Trophoblast cell (in vitro differentiated cells and primary cell): ENCODE results near the gene LRRC74A.

Experiments
- DNase-seq, 2 donors: peaks; one replicate each; pipeline ENCODE4 v3.0.0-alpha.2; 2016
- H2AFZ ChIP-seq: 2 replicates; pipeline ENCODE4 v1.6.1; 2013; ENCODE audit warnings: low read length, moderate library complexity, mild to moderate bottlenecking; ENCODE audit not compliant: insufficient read depth, poor library complexity
- H2AK5ac ChIP-seq: 2 replicates; pipeline ENCODE4 v1.6.1; 2013; ENCODE audit warnings: mild to moderate bottlenecking, low read length
- H2BK120ac ChIP-seq: 2 replicates; pipeline ENCODE4 v1.6.1; 2013; ENCODE audit warnings: low read length, mild to moderate bottlenecking, moderate library complexity; ENCODE audit not compliant: insufficient read depth, poor library complexity
- H2BK12ac ChIP-seq: 2 replicates; pipeline ENCODE4 v1.6.1; 2013; ENCODE audit warnings: mild to moderate bottlenecking, low read length, moderate library complexity
- H2BK5ac ChIP-seq: 2 replicates; pipeline ENCODE4 v1.6.1; 2013; ENCODE audit warnings: low read length, low read depth, moderate library complexity, mild to moderate bottlenecking; ENCODE audit not compliant: poor library complexity
- H3K14ac ChIP-seq: 2 replicates; pipeline ENCODE4 v1.6.1; 2013; ENCODE audit warnings: mild to moderate bottlenecking, low read length
- H3K18ac ChIP-seq: 2 replicates; pipeline ENCODE4 v1.6.1; 2013; ENCODE audit warnings: mild to moderate bottlenecking, low read length
- H3K23ac ChIP-seq: 2 replicates; pipeline ENCODE4 v1.6.1; 2013; ENCODE audit warnings: low read length
- H3K27ac ChIP-seq: 2 replicates; pipeline ENCODE4 v1.5.1; 2013; ENCODE audit warnings: low read depth, mild to moderate bottlenecking, inconsistent platforms, low read length, moderate library complexity
- H3K27me3 ChIP-seq: 2 replicates; pipeline ENCODE4 v1.6.1; 2013; ENCODE audit warnings: inconsistent platforms, mild to moderate bottlenecking, low read length, moderate library complexity; ENCODE audit not compliant: insufficient read depth
- H3K36me3 ChIP-seq, 2 experiments: 1 replicate in 1 of 2; 2 replicates in 1 of 2; pipeline ENCODE4 v1.6.1; 2013; ENCODE audit warnings: low read length in 2 of 2, mild to moderate bottlenecking in 2 of 2, moderate library complexity in 1 of 2; ENCODE audit not compliant: insufficient read depth in 2 of 2, control insufficient read depth in 1 of 2
- H3K4ac ChIP-seq: 2 replicates; pipeline ENCODE4 v1.6.1; 2013; ENCODE audit warnings: low read depth, mild to moderate bottlenecking, low read length, moderate library complexity
- H3K4me1 ChIP-seq, 2 experiments: 1 replicate in 1 of 2; 2 replicates in 1 of 2; pipeline ENCODE4 v1.6.1; 2013; ENCODE audit warnings: low read length in 2 of 2, mild to moderate bottlenecking in 2 of 2, moderate library complexity in 1 of 2; ENCODE audit not compliant: insufficient read depth in 2 of 2, control insufficient read depth in 1 of 2
- H3K4me2 ChIP-seq: 2 replicates; pipeline ENCODE4 v1.6.1; 2013; ENCODE audit warnings: inconsistent platforms, mild to moderate bottlenecking, low read length, moderate library complexity
- H3K4me3 ChIP-seq: 2 replicates; pipeline ENCODE4 v1.5.1; 2013; ENCODE audit warnings: mild to moderate bottlenecking, low read depth, low read length, inconsistent platforms
- H3K79me1 ChIP-seq: one replicate; pipeline ENCODE4 v1.6.1; 2013; ENCODE audit warnings: low read length
- H3K79me2 ChIP-seq: 2 replicates; pipeline ENCODE4 v1.6.1; 2013; ENCODE audit warnings: low read length, mild to moderate bottlenecking; ENCODE audit not compliant: control insufficient read depth, insufficient read depth, poor library complexity
- H3K9ac ChIP-seq: 2 replicates; pipeline ENCODE4 v1.6.1; 2013; ENCODE audit warnings: mild to moderate bottlenecking, low read length
- H3K9me3 ChIP-seq: 2 replicates; pipeline ENCODE4 v1.6.1; 2013; ENCODE audit warnings: low read depth, mild to moderate bottlenecking, control low read depth, inconsistent platforms, low read length; ENCODE audit not compliant: insufficient read depth
- H4K12ac ChIP-seq: 2 replicates; pipeline ENCODE4 v1.6.1; 2013; ENCODE audit warnings: low read depth, mild to moderate bottlenecking, low read length, moderate library complexity
- H4K8ac ChIP-seq: 2 replicates; pipeline ENCODE4 v1.6.1; 2013; ENCODE audit warnings: low read depth, mild to moderate bottlenecking, low read length, moderate library complexity
- H4K91ac ChIP-seq: one replicate; pipeline ENCODE4 v1.6.1; 2013; ENCODE audit warnings: low read depth, mild to moderate bottlenecking, low read length, moderate library complexity
- WGBS: extraction: QIAGEN DNeasy Blood & Tissue Kit; methylation state at CpG from one replicate; pipeline ENCODE4 v1.1.7; 2013; ENCODE audit warnings: missing lambda C conversion rate; ENCODE audit not compliant: insufficient read length, insufficient coverage; ENCODE audit errors: extremely low coverage; 5-methylcytosine and 5-hydroxymethylcytosine counted together

LRRC74A gene

GRCh38 chr14:76848879-76849278, 22.7 kb downstream of the LRRC74A start:
- Histone ChIP-seq H3K23ac (peak overlapping the region; percentile 40), H3K4ac (no peak overlapping the region), H2BK120ac (no peak overlapping the region), H2AFZ (no peak overlapping the region), H3K14ac (no peak overlapping the region), H4K12ac (no peak overlapping the region), H3K27ac (no peak overlapping the region), H3K9ac (no peak overlapping the region), H3K79me2 (no peaks in the 10 kb centered on the region), H3K4me2 (no peak overlapping the region), H2AK5ac (no peak overlapping the region), H3K27me3 (no peaks in the 10 kb centered on the region), H3K79me1 (no peaks in the 10 kb centered on the region), H2BK5ac (no peak overlapping the region), H3K4me3 (peak overlapping the region; percentile 48), H3K9me3 (peaks cover 2% of the 10 kb centered on the region), H4K8ac (no peak overlapping the region), H4K91ac (no peak overlapping the region), H3K4me1 (no peaks in the 10 kb centered on the region), H3K18ac (no peak overlapping the region), H2BK12ac (no peak overlapping the region), H3K36me3 (no peaks in the 10 kb centered on the region)
- DNase-seq, result no peak
- no CpG with 5 or more reads among the region's 6 CpGs for WGBS

- Histone ChIP-seq H3K4me2 (no peak overlapping the region), H3K79me1 (no peaks in the 10 kb centered on the region), H4K12ac (no peak overlapping the region), H3K27ac (no peak overlapping the region), H4K91ac (no peak overlapping the region), H3K9me3 (no peaks in the 10 kb centered on the region), H3K23ac (no peak overlapping the region), H2BK5ac (no peak overlapping the region), H3K27me3 (no peaks in the 10 kb centered on the region), H3K79me2 (no peaks in the 10 kb centered on the region), H2BK12ac (no peak overlapping the region), H3K4me3 (no peak overlapping the region), H3K14ac (no peak overlapping the region), H2BK120ac (no peak overlapping the region), H3K4me1 (no peaks in the 10 kb centered on the region), H4K8ac (no peak overlapping the region), H3K9ac (no peak overlapping the region), H3K4ac (no peak overlapping the region), H2AK5ac (no peak overlapping the region), H3K36me3 (no peaks in the 10 kb centered on the region), H3K18ac (no peak overlapping the region), H2AFZ (no peak overlapping the region)
- no peak for DNase-seq
- no CpG with 5 or more reads among the region's 2 CpGs for WGBS
These were observed 28.9 kb downstream of the LRRC74A start for GRCh38 chr14:76855066-76855465.

- Histone ChIP-seq H4K91ac (no peak overlapping the region), H3K4me2 (no peak overlapping the region)
- 100% methylated on average over 1 of the region's 1 CpG for WGBS
These were observed 30.6 kb downstream of the LRRC74A start for GRCh38 chr14:76856769-76857168.

GRCh38 chr14:76861574-76862255, 35.5 kb downstream of the LRRC74A start:
- no peak overlapping the region for H3K4me2 ChIP-seq
- no peaks in the 10 kb centered on the region for H3K9me3 ChIP-seq
- no peak overlapping the region for H4K12ac ChIP-seq
- H3K14ac ChIP-seq, result no peak overlapping the region
- H3K18ac ChIP-seq, result no peak overlapping the region
- no peaks in the 10 kb centered on the region for H3K36me3 ChIP-seq
- peak; percentile 13 to 61 for DNase-seq
- no peak overlapping the region for H3K9ac ChIP-seq
- H3K23ac ChIP-seq, result no peak overlapping the region
- no peaks in the 10 kb centered on the region for H3K27me3 ChIP-seq
- peaks cover 4 to 8% of the 10 kb centered on the region in 2 experiments for H3K4me1 ChIP-seq
- no peak overlapping the region for H2AK5ac ChIP-seq
- no peak overlapping the region for H3K4ac ChIP-seq
- no peak overlapping the region for H2AFZ ChIP-seq
- H3K4me3 ChIP-seq, result no peak overlapping the region
- H2BK5ac ChIP-seq, result no peak overlapping the region
- H4K91ac ChIP-seq, result no peak overlapping the region
- no peak overlapping the region for H4K8ac ChIP-seq
- no CpG with 5 or more reads among the region's 10 CpGs for WGBS
- H3K27ac ChIP-seq, result no peak overlapping the region
- no peaks in the 10 kb centered on the region for H3K79me1 ChIP-seq
- no peak overlapping the region for H2BK12ac ChIP-seq
- no peaks in the 10 kb centered on the region for H3K79me2 ChIP-seq
- no peak overlapping the region for H2BK120ac ChIP-seq

More at GRCh38 chr14:76856769-76857168, 30.6 kb downstream of the LRRC74A start:
- no peak overlapping the region for H3K14ac ChIP-seq
- H3K9ac ChIP-seq, result no peak overlapping the region
- no peak overlapping the region for H3K4me3 ChIP-seq
- no peaks in the 10 kb centered on the region for H3K79me2 ChIP-seq
- peaks cover 2 to 3% of the 10 kb centered on the region in 2 experiments for H3K4me1 ChIP-seq
- no peak overlapping the region for H2AK5ac ChIP-seq
- no peak overlapping the region for H3K18ac ChIP-seq
- no peak overlapping the region for H4K8ac ChIP-seq
- H2BK12ac ChIP-seq, result no peak overlapping the region
- H4K12ac ChIP-seq, result no peak overlapping the region
- H3K27ac ChIP-seq, result no peak overlapping the region
- H2AFZ ChIP-seq, result no peak overlapping the region
- H3K36me3 ChIP-seq, result no peaks in the 10 kb centered on the region
- DNase-seq, result no peak
- no peak overlapping the region for H3K23ac ChIP-seq
- no peak overlapping the region for H2BK120ac ChIP-seq
- H2BK5ac ChIP-seq, result no peak overlapping the region
- H3K79me1 ChIP-seq, result no peaks in the 10 kb centered on the region
- H3K4ac ChIP-seq, result no peak overlapping the region
- H3K27me3 ChIP-seq, result no peaks in the 10 kb centered on the region
- H3K9me3 ChIP-seq, result no peaks in the 10 kb centered on the region
